HTERT RPE-1 (cell line): ENCODE data around the gene ADAMTS17.

ENCODE experiments used
- in situ Hi-C: fragments of 300-500 bp; cut with MboI; formaldehyde crosslinking; loops from 4 replicates; pipeline ENCODE4 v1.14.3; 2020; ENCODE audit warnings: low sequenced_read_pairs

ADAMTS17 gene

GRCh38 chr15:100311154-100311625 is 30.6 kb downstream of the ADAMTS17 start:
- in situ Hi-C loops: no loop called here

- in situ Hi-C loops: no loop called here
Observed at GRCh38 chr15:100310513-100311153, 31.1 kb downstream of the ADAMTS17 start.

GRCh38 chr15:100310041-100310405 is 31.8 kb downstream of the ADAMTS17 start:
- in situ Hi-C loops: no loop called here

- in situ Hi-C loops: no loop called here
Observed at GRCh38 chr15:100309109-100310040, 32.4 kb downstream of the ADAMTS17 start.

GRCh38 chr15:100308608-100309007 is 33.2 kb downstream of the ADAMTS17 start:
- in situ Hi-C loops: no loop called here

GRCh38 chr15:100308213-100308600 is 33.6 kb downstream of the ADAMTS17 start:
- in situ Hi-C loops: no loop called here

- in situ Hi-C loops: no loop called here
Observed at GRCh38 chr15:100307241-100308212, 34.2 kb downstream of the ADAMTS17 start.

GRCh38 chr15:100306098-100306497 is 35.7 kb downstream of the ADAMTS17 start:
- in situ Hi-C loops: no loop called here

GRCh38 chr15:100301910-100302431 is 39.8 kb downstream of the ADAMTS17 start:
- in situ Hi-C loops: no loop called here

GRCh38 chr15:100298257-100298656 is 43.5 kb downstream of the ADAMTS17 start:
- in situ Hi-C loops: no loop called here

GRCh38 chr15:100297812-100298211 is 44.0 kb downstream of the ADAMTS17 start:
- in situ Hi-C loops: no loop called here

- in situ Hi-C loops: no loop called here
Observed at GRCh38 chr15:100295939-100296565, 45.7 kb downstream of the ADAMTS17 start.

- in situ Hi-C loops: no loop called here
Observed at GRCh38 chr15:100292010-100292409, 49.8 kb downstream of the ADAMTS17 start.

- in situ Hi-C loops: no loop called here
Observed at GRCh38 chr15:100291106-100291505, 50.7 kb downstream of the ADAMTS17 start.

GRCh38 chr15:100285641-100286295 is 56.0 kb downstream of the ADAMTS17 start:
- in situ Hi-C loops: no loop called here

GRCh38 chr15:100284701-100285100 is 57.1 kb downstream of the ADAMTS17 start:
- in situ Hi-C loops: no loop called here

- in situ Hi-C loops: no loop called here
Observed at GRCh38 chr15:100284191-100284590, 57.6 kb downstream of the ADAMTS17 start.

- in situ Hi-C loops: no loop called here
Observed at GRCh38 chr15:100281096-100281917, 60.5 kb downstream of the ADAMTS17 start.

- in situ Hi-C loops: no loop called here
Observed at GRCh38 chr15:100279849-100280248, 61.9 kb downstream of the ADAMTS17 start.
